C4-2B (cell line): ENCODE measurements around the gene RASGRF2.

Experiments
- ZFX ChIP-seq: fragments of 450-650 bp; IDR thresholded peaks from 2 replicates; pipeline ENCODE4 v1.6.1; 2017
- TF ChIP-seq, protein P1 (sequence below): fragments of 450-650 bp; conservative IDR thresholded peaks from 2 replicates; pipeline ENCODE4 v1.5.1; 2017; ENCODE audit warnings: mild to moderate bottlenecking

DNA sequence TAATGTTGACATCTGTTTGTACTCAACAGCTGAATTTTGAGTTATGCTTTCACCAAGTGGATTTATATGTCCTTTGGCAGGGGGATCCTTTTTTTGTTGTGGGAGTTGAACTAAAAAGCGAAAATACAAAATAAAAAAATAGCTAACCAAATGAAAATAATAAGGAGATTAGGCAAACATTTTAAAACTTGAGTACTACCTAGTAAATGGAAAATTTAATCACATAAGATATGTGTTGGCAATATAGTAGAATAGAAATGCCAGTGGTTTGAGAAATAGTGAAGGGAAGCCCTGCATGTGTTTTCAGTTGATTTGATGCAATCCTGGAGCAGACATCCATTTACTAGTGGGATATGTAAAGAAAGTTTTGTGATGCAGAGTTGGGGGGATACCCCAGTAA, 98.0 kb downstream of the RASGRF2 start:
- TF ChIP-seq, protein P1, sequence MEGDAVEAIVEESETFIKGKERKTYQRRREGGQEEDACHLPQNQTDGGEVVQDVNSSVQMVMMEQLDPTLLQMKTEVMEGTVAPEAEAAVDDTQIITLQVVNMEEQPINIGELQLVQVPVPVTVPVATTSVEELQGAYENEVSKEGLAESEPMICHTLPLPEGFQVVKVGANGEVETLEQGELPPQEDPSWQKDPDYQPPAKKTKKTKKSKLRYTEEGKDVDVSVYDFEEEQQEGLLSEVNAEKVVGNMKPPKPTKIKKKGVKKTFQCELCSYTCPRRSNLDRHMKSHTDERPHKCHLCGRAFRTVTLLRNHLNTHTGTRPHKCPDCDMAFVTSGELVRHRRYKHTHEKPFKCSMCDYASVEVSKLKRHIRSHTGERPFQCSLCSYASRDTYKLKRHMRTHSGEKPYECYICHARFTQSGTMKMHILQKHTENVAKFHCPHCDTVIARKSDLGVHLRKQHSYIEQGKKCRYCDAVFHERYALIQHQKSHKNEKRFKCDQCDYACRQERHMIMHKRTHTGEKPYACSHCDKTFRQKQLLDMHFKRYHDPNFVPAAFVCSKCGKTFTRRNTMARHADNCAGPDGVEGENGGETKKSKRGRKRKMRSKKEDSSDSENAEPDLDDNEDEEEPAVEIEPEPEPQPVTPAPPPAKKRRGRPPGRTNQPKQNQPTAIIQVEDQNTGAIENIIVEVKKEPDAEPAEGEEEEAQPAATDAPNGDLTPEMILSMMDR, result no peak
- no peak for TF ChIP-seq ZFX
